ENCODE data around the gene TERC. TPM values are rescaled to one million over a fixed set of nuclear protein-coding genes. Genes with fewer than 3 reads are reported as not detected.
A peak's percentile ranks its signal among the peaks of the same experiment; 100 is the strongest.

TERC gene
- total RNA-seq, 2 experiments from 2014 or later = 15.9 to 143 TPM

DNA sequence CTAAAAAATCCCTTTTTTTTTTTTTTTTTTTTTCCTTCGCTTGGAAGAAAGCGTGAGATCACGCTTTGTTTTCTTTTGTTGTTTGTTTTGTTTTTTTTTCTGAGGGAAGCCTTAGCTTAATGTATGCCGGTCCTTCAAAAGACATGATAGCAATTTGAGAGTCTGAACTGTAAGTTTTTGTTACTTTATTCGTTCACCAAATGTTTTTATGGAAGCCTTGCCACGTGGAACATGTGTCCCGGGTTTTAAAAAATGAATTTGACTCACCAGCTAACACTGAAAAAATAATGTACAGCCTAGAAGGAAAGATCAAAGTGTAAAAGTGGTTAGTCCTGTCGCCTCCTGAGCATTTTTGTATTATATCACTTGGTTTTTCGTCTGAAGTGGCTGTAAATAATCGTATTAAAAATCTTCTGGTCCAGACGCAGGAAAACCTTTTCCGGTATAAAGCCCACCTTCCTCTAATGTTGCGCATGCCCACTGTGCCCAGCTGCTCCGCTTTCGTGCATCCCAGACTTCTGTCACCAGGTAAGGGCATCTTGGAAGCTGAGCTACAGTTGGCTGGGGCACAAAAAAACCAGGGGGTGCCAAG is 7.5 kb upstream of the TERC start:
- CTCF ChIA-PET (ENCODE audit: unreplicated experiment) = no interaction called here
- Histone ChIP-seq H3K4me1 (ENCODE audit: insufficient read depth, low read length, poor library complexity, severe bottlenecking) (peaks cover 31% of the 10 kb centered on the region), H3K4me2 (ENCODE audit: low read length) (peak overlapping the region; percentile 90), H3K27ac (ENCODE audit: low read depth, low read length, poor library complexity, severe bottlenecking) (peak overlapping the region; percentile 92), H3K79me2 (ENCODE audit: insufficient read depth, low read depth, low read length) (peaks cover 36% of the 10 kb centered on the region), H3K36me3 (ENCODE audit: insufficient read depth, low read length) (peaks cover 34% of the 10 kb centered on the region), H4K20me1 (ENCODE audit: insufficient read depth, low read length) (no peaks in the 10 kb centered on the region), H3K9me3 (ENCODE audit: low read length) (no peaks in the 10 kb centered on the region), H3K4me3 (ENCODE audit: low read depth, low read length, poor library complexity, severe bottlenecking) (peak overlapping the region; percentile 84), H2AFZ (ENCODE audit: low read length) (peak overlapping the region; percentile 76), H3K9me2 (ENCODE audit: insufficient read depth, low read length) (no peaks in the 10 kb centered on the region)
- intact Hi-C loops (cut with micrococcal nuclease; ENCODE audit: unreplicated experiment) = loop anchor here (1.0 to 10.0 kb wide), 7 partner anchors 70 to 1680 kb away; partner anchors contain the start of genes RPL22L1 and SKIL
- POLR2A ChIA-PET = interaction anchor here (0.5 to 2.6 kb wide), 23 partner anchors 8 to 1566 kb away, joined by 3 to 18 read pairs (median 4); no protein-coding TSS in a partner anchor
- TF ChIP-seq, protein P1, sequence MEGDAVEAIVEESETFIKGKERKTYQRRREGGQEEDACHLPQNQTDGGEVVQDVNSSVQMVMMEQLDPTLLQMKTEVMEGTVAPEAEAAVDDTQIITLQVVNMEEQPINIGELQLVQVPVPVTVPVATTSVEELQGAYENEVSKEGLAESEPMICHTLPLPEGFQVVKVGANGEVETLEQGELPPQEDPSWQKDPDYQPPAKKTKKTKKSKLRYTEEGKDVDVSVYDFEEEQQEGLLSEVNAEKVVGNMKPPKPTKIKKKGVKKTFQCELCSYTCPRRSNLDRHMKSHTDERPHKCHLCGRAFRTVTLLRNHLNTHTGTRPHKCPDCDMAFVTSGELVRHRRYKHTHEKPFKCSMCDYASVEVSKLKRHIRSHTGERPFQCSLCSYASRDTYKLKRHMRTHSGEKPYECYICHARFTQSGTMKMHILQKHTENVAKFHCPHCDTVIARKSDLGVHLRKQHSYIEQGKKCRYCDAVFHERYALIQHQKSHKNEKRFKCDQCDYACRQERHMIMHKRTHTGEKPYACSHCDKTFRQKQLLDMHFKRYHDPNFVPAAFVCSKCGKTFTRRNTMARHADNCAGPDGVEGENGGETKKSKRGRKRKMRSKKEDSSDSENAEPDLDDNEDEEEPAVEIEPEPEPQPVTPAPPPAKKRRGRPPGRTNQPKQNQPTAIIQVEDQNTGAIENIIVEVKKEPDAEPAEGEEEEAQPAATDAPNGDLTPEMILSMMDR (conservative IDR thresholded peaks at IDR 0.05; ENCODE audit: low read length) = no peak
- TF ChIP-seq EZH2phosphoT487 (IDR thresholded peaks at IDR 0.05; ENCODE audit: borderline replicate concordance, low read depth, low read length) = no peak
- peak; percentile 82 for DNase-seq (ENCODE audit: low spot score)
- no TSS peak for BruUV-seq (replicated peaks)

DNA sequence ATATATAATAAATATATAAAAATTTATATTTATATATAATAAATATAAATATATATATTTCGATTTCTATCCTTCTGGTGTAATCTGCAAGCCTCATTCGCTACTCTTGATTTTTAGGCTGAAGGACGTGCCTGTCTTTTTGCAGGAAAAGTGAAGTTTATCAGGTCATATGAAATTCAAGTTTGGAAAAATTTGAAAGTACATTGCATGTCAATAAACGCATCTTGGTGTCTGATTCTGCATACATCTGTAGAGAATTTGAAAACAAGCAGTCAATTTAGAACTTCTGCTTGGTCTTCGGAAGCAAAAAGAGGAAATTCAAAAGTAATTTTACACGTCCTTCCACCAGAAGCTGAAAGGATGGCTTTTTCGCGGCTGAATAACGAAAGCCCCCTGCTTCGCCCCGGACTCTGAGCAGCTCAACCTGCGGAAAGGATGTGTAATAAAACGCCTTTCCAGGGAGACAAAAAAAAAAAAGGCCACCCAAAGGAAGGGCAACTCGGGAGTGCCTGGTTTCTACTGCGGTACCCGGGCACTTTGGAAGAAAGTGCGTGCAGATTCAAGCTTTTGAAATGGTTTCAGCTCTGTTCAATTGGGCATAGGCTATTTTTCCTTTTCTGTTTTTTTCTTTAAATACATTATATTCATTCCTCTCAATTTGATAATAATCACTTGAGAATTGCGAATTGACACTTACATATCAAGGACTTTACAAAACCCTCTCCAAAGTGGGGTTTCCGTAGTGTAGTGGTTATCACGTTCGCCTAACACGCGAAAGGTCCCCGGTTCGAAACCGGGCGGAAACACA is 6.8 kb upstream of the TERC start:
- BruUV-seq (replicated peaks) = no TSS peak

More for the DNA sequence above, 6.8 kb upstream of the TERC start:
- peak overlapping the region; percentile 90 for H3K4me2 ChIP-seq (ENCODE audit: low read length)
- peak; percentile 85 for DNase-seq (ENCODE audit: low spot score)
- POLR2A ChIA-PET = interaction anchor here (0.6 to 2.6 kb wide), 12 partner anchors 8 to 1565 kb away, joined by 3 to 18 read pairs (median 4); no protein-coding TSS in a partner anchor
- no peaks in the 10 kb centered on the region for H3K9me2 ChIP-seq (ENCODE audit: insufficient read depth, low read length)
- peak overlapping the region; percentile 92 for H2AFZ ChIP-seq (ENCODE audit: low read length)
- CTCF ChIA-PET (ENCODE audit: unreplicated experiment) = interaction anchor here (0.8 kb wide), 1 partner anchor 103 kb away, joined by 4 read pairs; no protein-coding TSS in a partner anchor
- peaks cover 27% of the 10 kb centered on the region for H3K36me3 ChIP-seq (ENCODE audit: insufficient read depth, low read length)
- H3K27ac ChIP-seq (ENCODE audit: low read depth, low read length, poor library complexity, severe bottlenecking) = peak overlapping the region; percentile 92
- H3K9me3 ChIP-seq (ENCODE audit: low read length) = no peaks in the 10 kb centered on the region
- intact Hi-C loops (cut with micrococcal nuclease; ENCODE audit: unreplicated experiment) = loop anchor here (1.0 to 10.0 kb wide), 7 partner anchors 71 to 1679 kb away; partner anchors contain the start of genes RPL22L1 and SKIL
- H3K79me2 ChIP-seq (ENCODE audit: insufficient read depth, low read depth, low read length) = peaks cover 30% of the 10 kb centered on the region
- peak overlapping the region; percentile 84 for H3K4me3 ChIP-seq (ENCODE audit: low read depth, low read length, poor library complexity, severe bottlenecking)
- peaks cover 31% of the 10 kb centered on the region for H3K4me1 ChIP-seq (ENCODE audit: insufficient read depth, low read length, poor library complexity, severe bottlenecking)
- H4K20me1 ChIP-seq (ENCODE audit: insufficient read depth, low read length) = no peaks in the 10 kb centered on the region
- TF ChIP-seq, protein P1 (conservative IDR thresholded peaks at IDR 0.05; ENCODE audit: low read length) = no peak
- no peak for TF ChIP-seq EZH2phosphoT487 (IDR thresholded peaks at IDR 0.05; ENCODE audit: borderline replicate concordance, low read depth, low read length)

Data from OCI-LY7 (cell line).